Pancreas (tissue), 10 donors: ENCODE measurements around the gene DHFR2. TPM values are rescaled to one million over a fixed set of nuclear protein-coding genes. Genes with fewer than 3 reads are reported as not detected.

ENCODE experiments used
- ATAC-seq, 4 donors: fragments of 200-7000 bp; cut with Tn5 transposase; one replicate each; pipeline versions ENCODE4 v1.8.0 to v1.9.1; 2020; ENCODE audit warnings: mild to moderate bottlenecking in 4 of 4, moderate library complexity in 4 of 4
- DNase-seq, 6 donors: peaks; one replicate each; pipeline ENCODE4 v3.0.0-alpha.2; 2020
- FAIRE-seq: peaks from 2 replicates; lab custom pipeline; 2012; peaks lifted over from hg19 to GRCh38; lab: Jason Lieb, UNC
- H3K27ac ChIP-seq, 4 donors: fragments of 200-600 bp; sonication (generic); 1 replicate in 3 of 4; 2 replicates in 1 of 4; pipeline versions ENCODE4 v1.5.0 to v1.8.0; 2020
- H3K27me3 ChIP-seq, 4 donors: fragments of 200-600 bp; one replicate each; pipeline ENCODE4 v1.8.0; 2021
- H3K36me3 ChIP-seq, 3 donors: fragments of 200-600 bp; sonication (generic) in 1 of 3; one replicate each; pipeline versions ENCODE4 v1.5.0 to v1.8.0; 2020 to 2021
- H3K4me1 ChIP-seq, 3 donors: fragments of 200-600 bp; one replicate each; pipeline ENCODE4 v1.8.0; 2021
- H3K4me3 ChIP-seq, 4 donors: fragments of 200-600 bp; sonication (generic) in 2 of 4; one replicate each; pipeline versions ENCODE4 v1.5.0 to v1.8.0; 2020 to 2021
- H3K9me3 ChIP-seq, 4 donors: fragments of 200-600 bp; one replicate each; pipeline ENCODE4 v1.8.0; 2021
- CTCF ChIP-seq, 4 donors: fragments of 200-600 bp; sonication (generic) in 3 of 4; IDR thresholded peaks; one replicate each; pipeline versions ENCODE4 v1.5.0 to v1.8.0; 2021; ENCODE audit warnings: antibody characterized with exemption in 4 of 4
- WGBS, 2 donors: extraction: QIAGEN DNeasy Blood & Tissue Kit; methylation state at CpG; one replicate each; pipeline ENCODE4 v1.1.7; 2013; 5-methylcytosine and 5-hydroxymethylcytosine counted together
- intact Hi-C, 3 donors: fragments of 100-400 bp; cut with DNase I; formaldehyde crosslinking; loops; one replicate each; pipeline versions ENCODE4 v1.11.1 to v1.14.2; 2022
- polyA plus RNA-seq, 2 donors: library from polyadenylated mRNA; stranded (reverse); fragments of 200-250 nt; gene quantifications; one replicate each; pipeline ENCODE4 v1.2.3, GENCODE V29; 2013
- total RNA-seq, 6 donors: library from RNA; stranded (reverse); fragmentation: NEBNext Ultra II Directional in 4 of 6; extraction: Animal tissue kit (Norgen Biotek cat#: 25700) in 4 of 6; gene quantifications; one replicate each; pipeline versions ENCODE4 v1.2.1 to v1.2.4, GENCODE V29; 2021 to 2023
- donor health status: healthy with polysubstance abuse.
- donor health status: DM: no; HTN: no; CAD: no; lungs with moderate emphysema.
- donor health status: DM: no; HTN: no; CAD: no.
- donor health status: control.
- donor health status: control.
- donor health status: Bipolar disorder and iron deficiency.
- donor health status: DM: yes; HTN: yes; CAD: no.
- donor health status: DM: no; HTN: no; CAD: no.
- donor health status: DM: no; HTN: no; CAD: no.
- donor health status: DM: yes; HTN: yes; CAD: no.

DHFR2 gene
- total and polyA plus RNA-seq, 8 donors = 1.9 to 5.0 (median 3.7) TPM

- intact Hi-C loops = no loop called here
- DNase-seq (no peak), ATAC-seq (no peak), FAIRE-seq (no peak)
- Histone ChIP-seq H3K4me1 (no peaks in the 10 kb centered on the region), H3K27ac (no peak overlapping the region), H3K36me3 (peaks cover 0 to 26% (median 0%) of the 10 kb centered on the region in 3 donors), H3K27me3 (no peaks in the 10 kb centered on the region), H3K4me3 (no peak overlapping the region), H3K9me3 (no peaks in the 10 kb centered on the region)
- TF ChIP-seq CTCF (IDR thresholded peaks at IDR 0.05) = no peak
- 83 to 94% methylated on average over 1 of the region's 1 CpG for WGBS, 2 donors
These were observed 36.6 kb upstream of the DHFR2 start for GRCh38 chr3:94099311-94099710.

GRCh38 chr3:94098452-94098851 is 35.7 kb upstream of the DHFR2 start:
- peaks cover 0 to 26% (median 0%) of the 10 kb centered on the region in 3 donors for H3K36me3 ChIP-seq
- FAIRE-seq = no peak

GRCh38 chr3:94095111-94095510 is 32.4 kb upstream of the DHFR2 start:
- Histone ChIP-seq H3K27ac (no peak overlapping the region), H3K27me3 (no peaks in the 10 kb centered on the region), H3K4me1 (no peaks in the 10 kb centered on the region), H3K36me3 (peaks cover 0 to 26% (median 0%) of the 10 kb centered on the region in 3 donors), H3K4me3 (no peak overlapping the region), H3K9me3 (no peaks in the 10 kb centered on the region)
- TF ChIP-seq CTCF (IDR thresholded peaks at IDR 0.05) = no peak
- DNase-seq (no peak), FAIRE-seq (no peak), ATAC-seq (no peak)
- intact Hi-C loops = no loop called here
- 96 to 100% methylated on average over 2 of the region's 2 CpGs for WGBS, 2 donors

More at GRCh38 chr3:94098452-94098851, 35.7 kb upstream of the DHFR2 start:
- no peak overlapping the region for H3K27ac ChIP-seq
- H3K27me3 ChIP-seq = no peaks in the 10 kb centered on the region
- TF ChIP-seq CTCF (IDR thresholded peaks at IDR 0.05) = no peak
- no peaks in the 10 kb centered on the region for H3K9me3 ChIP-seq
- H3K4me3 ChIP-seq = no peak overlapping the region
- no peaks in the 10 kb centered on the region for H3K4me1 ChIP-seq
- peak in 1 of 4 donors; percentile 56 for ATAC-seq
- 82 to 84% methylated on average over 3 of the region's 3 CpGs for WGBS, 2 donors
- no peak for DNase-seq
- intact Hi-C loops = no loop called here

GRCh38 chr3:94093151-94093550 is 30.4 kb upstream of the DHFR2 start:
- no peaks in the 10 kb centered on the region for H3K27me3 ChIP-seq
- TF ChIP-seq CTCF (IDR thresholded peaks at IDR 0.05) = no peak
- H3K4me3 ChIP-seq = no peak overlapping the region
- 85 to 86% methylated on average over 1 of the region's 1 CpG for WGBS, 2 donors
- H3K4me1 ChIP-seq = no peaks in the 10 kb centered on the region
- intact Hi-C loops = no loop called here
- no peak for DNase-seq
- H3K27ac ChIP-seq = no peak overlapping the region
- FAIRE-seq = no peak
- H3K9me3 ChIP-seq = no peaks in the 10 kb centered on the region
- no peak for ATAC-seq
- peaks cover 0 to 18% (median 0%) of the 10 kb centered on the region in 3 donors for H3K36me3 ChIP-seq

- Histone ChIP-seq H3K27me3 (no peaks in the 10 kb centered on the region), H3K27ac (no peak overlapping the region), H3K4me3 (no peak overlapping the region), H3K4me1 (no peaks in the 10 kb centered on the region), H3K36me3 (peaks cover 0 to 17% (median 0%) of the 10 kb centered on the region in 3 donors), H3K9me3 (no peaks in the 10 kb centered on the region)
- DNase-seq = no peak
- FAIRE-seq = no peak
- no peak for ATAC-seq
- TF ChIP-seq CTCF (IDR thresholded peaks at IDR 0.05) = no peak
- WGBS, 2 donors = 97 to 98% methylated on average over 1 of the region's 1 CpG
- intact Hi-C loops = no loop called here
These were observed 29.4 kb upstream of the DHFR2 start for GRCh38 chr3:94092086-94092485.
